ENCODE results near the gene MOCS1.

DNA sequence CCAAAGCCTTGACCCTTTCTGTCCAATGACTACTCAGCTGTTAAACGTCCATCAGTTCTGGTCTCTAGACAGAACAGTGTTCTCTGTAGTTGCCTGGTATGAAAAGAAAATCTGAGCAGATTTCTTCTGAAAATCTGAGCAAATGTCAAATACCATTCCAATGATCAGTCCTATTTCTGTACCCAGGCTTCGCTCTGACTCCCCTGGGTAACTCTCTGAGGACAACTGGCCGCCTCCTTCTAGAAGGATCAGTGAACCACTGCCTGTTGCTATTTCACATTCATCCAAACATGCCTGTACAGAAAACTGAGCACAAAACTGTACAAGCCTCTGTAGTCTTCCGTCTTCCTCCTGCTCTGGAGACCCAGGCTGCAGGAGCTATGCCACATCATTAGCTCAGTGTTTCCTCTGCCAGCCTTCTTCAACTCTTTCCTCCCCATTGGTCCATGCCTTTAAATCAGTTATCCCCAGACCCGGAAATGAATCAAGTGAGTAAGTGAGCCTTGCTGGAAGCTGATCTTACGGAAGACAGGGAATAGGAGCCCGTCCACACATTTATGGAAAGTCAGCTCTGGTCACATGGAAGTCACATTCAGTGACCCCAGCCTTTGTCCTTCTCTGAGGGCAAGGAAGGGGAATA is 78.8 kb downstream of the MOCS1 start:
- TF ChIP-seq, protein P1, sequence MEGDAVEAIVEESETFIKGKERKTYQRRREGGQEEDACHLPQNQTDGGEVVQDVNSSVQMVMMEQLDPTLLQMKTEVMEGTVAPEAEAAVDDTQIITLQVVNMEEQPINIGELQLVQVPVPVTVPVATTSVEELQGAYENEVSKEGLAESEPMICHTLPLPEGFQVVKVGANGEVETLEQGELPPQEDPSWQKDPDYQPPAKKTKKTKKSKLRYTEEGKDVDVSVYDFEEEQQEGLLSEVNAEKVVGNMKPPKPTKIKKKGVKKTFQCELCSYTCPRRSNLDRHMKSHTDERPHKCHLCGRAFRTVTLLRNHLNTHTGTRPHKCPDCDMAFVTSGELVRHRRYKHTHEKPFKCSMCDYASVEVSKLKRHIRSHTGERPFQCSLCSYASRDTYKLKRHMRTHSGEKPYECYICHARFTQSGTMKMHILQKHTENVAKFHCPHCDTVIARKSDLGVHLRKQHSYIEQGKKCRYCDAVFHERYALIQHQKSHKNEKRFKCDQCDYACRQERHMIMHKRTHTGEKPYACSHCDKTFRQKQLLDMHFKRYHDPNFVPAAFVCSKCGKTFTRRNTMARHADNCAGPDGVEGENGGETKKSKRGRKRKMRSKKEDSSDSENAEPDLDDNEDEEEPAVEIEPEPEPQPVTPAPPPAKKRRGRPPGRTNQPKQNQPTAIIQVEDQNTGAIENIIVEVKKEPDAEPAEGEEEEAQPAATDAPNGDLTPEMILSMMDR (IDR thresholded peaks at IDR 0.05): no peak
- TF ChIP-seq POLR2AphosphoS5 (IDR thresholded peaks at IDR 0.05) (no peak), POLR2A (IDR thresholded peaks at IDR 0.05) (no peak)

Measured in gastroesophageal sphincter (tissue), 3 donors.